Left cardiac atrium (tissue), 2 donors: ENCODE data around the gene WNT8B. TPM values are rescaled to one million over a fixed set of nuclear protein-coding genes. Genes with fewer than 3 reads are reported as not detected.

Experiments
- total RNA-seq, 2 donors: library from RNA; stranded (reverse); fragmentation: NEBNext Ultra II Directional; extraction: Animal tissue kit (Norgen Biotek cat#: 25700); gene quantifications; one replicate each; pipeline ENCODE4 v1.2.1, GENCODE V29; 2021
- donor health status: DM: no; HTN: yes; CAD: no; lungs with severe emphysema.
- donor health status: DM: yes; HTN: yes; CAD: no.

WNT8B gene
- total RNA-seq, 2 donors from 2014 or later = not detected

Other genes starting within 250 kb of the WNT8B start
- 10 to 100 TPM; 10.4 to 13.5 TPM for gene CHUK, start 233.4 kb upstream of the WNT8B start, total RNA-seq
- 10 to 100 TPM; 12.8 to 14.2 TPM for gene CWF19L1, start 195.4 kb upstream of the WNT8B start, total RNA-seq
- gene BLOC1S2, start 176.3 kb upstream of the WNT8B start, total RNA-seq = 10 to 100 TPM; 19.9 to 23.6 TPM
- gene PKD2L1, start 132.8 kb upstream of the WNT8B start, total RNA-seq = under 1 TPM in 1 of 2 donors, not detected in 1; 0.44 TPM
- gene SCD, start 115.8 kb upstream of the WNT8B start, total RNA-seq = 100 to 1,000 TPM; 197 to 969 TPM
- gene SEC31B, start 56.9 kb downstream of the WNT8B start, total RNA-seq = 10 to 100 TPM in 1 of 2 donors, 1 to 10 TPM in 1; 7.0 to 11.7 TPM
- 100 to 1,000 TPM; 356 to 364 TPM for gene NDUFB8, start 66.9 kb downstream of the WNT8B start, total RNA-seq
- gene HIF1AN, start 72.9 kb downstream of the WNT8B start, total RNA-seq = 10 to 100 TPM; 30.7 to 37.8 TPM